Endothelial cell of umbilical vein (primary cell): ENCODE measurements around the gene ALK. TPM values are rescaled to one million over a fixed set of nuclear protein-coding genes. Genes with fewer than 3 reads are reported as not detected.

ENCODE experiments used
- BruUV-seq: library from RNA; stranded (reverse); fragments of 400-500 nt; replicated peaks from 2 replicates; lab custom pipeline; 2021; lab: Mats Ljungman, UMichigan
- CTCF ChIA-PET: fragments of 300-600, 350-600 bp; sonication (Branson Sonifier 250); formaldehyde crosslinking; loops from one replicate; lab custom pipeline; 2021; ENCODE audit warnings: antibody characterized with exemption, inconsistent platforms; lab: Charles Lee
- POLR2A ChIA-PET: fragments of 300-600, 350-600 bp; sonication (Branson Sonifier 250); formaldehyde crosslinking; loops from one replicate; lab custom pipeline; 2021; ENCODE audit warnings: antibody characterized with exemption, inconsistent platforms; lab: Charles Lee
- DNase-seq: peaks from one replicate; pipeline ENCODE4 v3.0.0-alpha.2; 2011; ENCODE audit warnings: low read depth, low spot score
- FAIRE-seq: peaks from 2 replicates; lab custom pipeline; 2011; peaks lifted over from hg19 to GRCh38; lab: Jason Lieb, UNC
- H2AFZ ChIP-seq: 2 replicates; pipeline ENCODE4 v1.6.0; 2012; ENCODE audit warnings: low read depth, low read length, control low read depth, inconsistent platforms
- H3K27ac ChIP-seq: 2 replicates; pipeline ENCODE4 v1.5.1; 2011; ENCODE audit warnings: low read depth, mild to moderate bottlenecking, control low read depth, low read length, moderate library complexity; ENCODE audit not compliant: insufficient read depth
- H3K27me3 ChIP-seq, 2 experiments: 2 replicates each; pipeline versions ENCODE4 v1.6.0 to v1.6.1; 2011; ENCODE audit warnings: low read length in 2 of 2, mixed read lengths in 1 of 2; ENCODE audit not compliant: control insufficient read depth in 2 of 2, insufficient read depth in 2 of 2
- H3K36me3 ChIP-seq, 2 experiments: 2 replicates in 1 of 2; 3 replicates in 1 of 2; pipeline ENCODE4 v1.5.1; 2011; ENCODE audit warnings: low read length in 2 of 2, mild to moderate bottlenecking in 1 of 2, moderate library complexity in 1 of 2; ENCODE audit not compliant: control insufficient read depth in 2 of 2, insufficient read depth in 2 of 2; ENCODE audit errors: extremely low read depth in 1 of 2
- H3K4me1 ChIP-seq: 3 replicates; pipeline ENCODE4 v1.5.1; 2011; ENCODE audit warnings: mild to moderate bottlenecking, low read length; ENCODE audit not compliant: control insufficient read depth, insufficient read depth; ENCODE audit errors: extremely low read depth
- H3K4me2 ChIP-seq: 2 replicates; pipeline ENCODE4 v1.6.1; 2011; ENCODE audit warnings: low read length, control low read depth, mixed read lengths; ENCODE audit not compliant: insufficient read depth
- H3K4me3 ChIP-seq, 3 experiments: fragments of 200-600 bp in 1 of 3; sonication (generic), shearing (Covaris generic) in 1 of 3; replicated peaks in 1 of 3; 2 replicates each; pipeline ENCODE4 v1.5.1; 2011 to 2016; ENCODE audit warnings: control low read depth in 3 of 3, low read length in 3 of 3, mild to moderate bottlenecking in 2 of 3, inconsistent platforms in 1 of 3, low read depth in 1 of 3, moderate library complexity in 1 of 3; ENCODE audit not compliant: insufficient read depth in 1 of 3
- H3K79me2 ChIP-seq: 2 replicates; pipeline ENCODE4 v1.6.0; 2012; ENCODE audit warnings: low read length, inconsistent platforms; ENCODE audit not compliant: control insufficient read depth, insufficient read depth
- H3K9ac ChIP-seq: replicated peaks from 2 replicates; pipeline ENCODE3; 2011; ENCODE audit warnings: low read length, control low read depth; ENCODE audit not compliant: insufficient read depth; ENCODE audit errors: extremely low read depth
- H3K9me1 ChIP-seq: replicated peaks from 3 replicates; pipeline ENCODE4 v1.6.0; 2011; ENCODE audit warnings: mild to moderate bottlenecking, low read length; ENCODE audit not compliant: control insufficient read depth, insufficient read depth; ENCODE audit errors: extremely low read depth
- H3K9me3 ChIP-seq: replicated peaks from 2 replicates; pipeline ENCODE4 v1.5.1; 2012; ENCODE audit warnings: low read length, inconsistent platforms; ENCODE audit not compliant: control insufficient read depth, insufficient read depth
- H4K20me1 ChIP-seq: replicated peaks from 2 replicates; pipeline ENCODE3; 2011; ENCODE audit warnings: mild to moderate bottlenecking, low read length; ENCODE audit not compliant: control insufficient read depth, insufficient read depth; ENCODE audit errors: extremely low read depth
- CTCF ChIP-seq, 2 donors: IDR thresholded peaks; 1 replicate in 1 of 2; 2 replicates in 1 of 2; pipeline ENCODE4 v1.5.1; 2011; ENCODE audit warnings: low read length in 2 of 2, mild to moderate bottlenecking in 2 of 2, moderate library complexity in 2 of 2, control low read depth in 1 of 2, inconsistent platforms in 1 of 2, low read depth in 1 of 2; ENCODE audit not compliant: insufficient read depth in 1 of 2; ENCODE audit errors: extremely low read depth in 1 of 2
- EZH2 ChIP-seq: IDR thresholded peaks from 2 replicates; pipeline ENCODE4 v1.6.1; 2012; ENCODE audit warnings: borderline replicate concordance, low read depth, mild to moderate bottlenecking, moderate library complexity, low read length, inconsistent platforms; ENCODE audit not compliant: severe bottlenecking
- FOS ChIP-seq: IDR thresholded peaks from 2 replicates; pipeline ENCODE4 v1.6.1; 2011; ENCODE audit warnings: mild to moderate bottlenecking, low read length, moderate library complexity, borderline replicate concordance; ENCODE audit not compliant: insufficient read depth
- GATA2 ChIP-seq: IDR thresholded peaks from 2 replicates; pipeline ENCODE4 v1.7.0; 2011; ENCODE audit warnings: low read depth, mild to moderate bottlenecking, moderate library complexity, mixed read lengths, low read length; ENCODE audit not compliant: insufficient read length, insufficient read depth
- JUN ChIP-seq: IDR thresholded peaks from 2 replicates; pipeline ENCODE4 v1.6.1; 2011; ENCODE audit warnings: borderline replicate concordance, low read depth; ENCODE audit not compliant: insufficient read length, insufficient read depth
- MAX ChIP-seq: IDR thresholded peaks from 2 replicates; pipeline ENCODE4 v1.6.1; 2011; ENCODE audit not compliant: insufficient read depth, insufficient read length
- MYC ChIP-seq: IDR thresholded peaks from one replicate; pipeline ENCODE4 v1.6.1; 2011; ENCODE audit warnings: mild to moderate bottlenecking, low read depth, low read length
- POLR2A ChIP-seq: IDR thresholded peaks from 2 replicates; pipeline ENCODE4 v1.6.1; 2012; ENCODE audit warnings: low read depth, mild to moderate bottlenecking, control low read depth, low read length
- POLR2AphosphoS5 ChIP-seq: IDR thresholded peaks from 2 replicates; pipeline ENCODE4 v1.6.1; 2012; ENCODE audit warnings: low read depth, mild to moderate bottlenecking, control low read depth, low read length, moderate library complexity; ENCODE audit not compliant: insufficient read depth
- dilution Hi-C: fragments of 300-500 bp; cut with MboI; formaldehyde crosslinking; loops from one replicate; pipeline ENCODE4 v1.15.0; 2019; ENCODE audit warnings: low sequenced_read_pairs; ENCODE audit not compliant: extremely low pct_ligation_motif_present
- intact Hi-C: fragments of 100-400 bp; cut with micrococcal nuclease; formaldehyde crosslinking; loops from one replicate; pipeline ENCODE4 v1.10.0; 2022
- polyA plus RNA-seq, 4 experiments: library from polyadenylated mRNA; depleted of rRNA in 3 of 4; stranded (reverse) in 3 of 4; unstranded in 1 of 4; fragments of >200 nt; gene quantifications; 2 replicates each; pipeline versions ENCODE4 v1.2.1 to v1.2.3, GENCODE V29; 2011 to 2012; ENCODE audit warnings: missing spikeins in 1 of 4
- total RNA-seq: library from RNA; stranded (reverse); gene quantifications from 2 replicates; pipeline ENCODE4 v1.2.3, GENCODE V29; 2021

Gene ALK
- total and polyA plus RNA-seq, 2 donors (not counting 3 experiments of a cell fraction or from before 2014, with no cell fraction given): not detected

DNA sequence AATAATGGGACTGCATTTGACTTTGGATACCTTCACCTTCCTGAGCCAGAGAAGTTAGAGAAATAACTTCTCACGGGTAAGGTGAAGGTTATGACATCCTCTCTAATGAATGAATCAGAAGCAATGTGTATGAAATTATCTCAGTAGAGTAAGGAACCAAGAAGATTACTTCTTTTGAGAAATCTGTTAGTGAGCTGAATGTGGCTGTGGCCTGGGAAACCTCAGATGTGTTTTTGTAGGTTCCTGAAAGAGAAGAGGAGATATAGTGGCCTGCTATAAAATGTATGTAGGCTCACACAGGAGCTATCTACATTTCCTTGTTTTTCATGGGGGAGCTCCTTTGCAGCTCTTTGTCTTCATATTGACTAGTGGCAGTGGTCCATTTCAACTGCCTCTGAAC, 543.6 kb downstream of the ALK start:
- no TSS peak for BruUV-seq
- CTCF ChIA-PET: interaction anchor here (1.4 kb wide), 1 partner anchor 70 kb away, joined by 3 read pairs; no protein-coding TSS in a partner anchor

More for the DNA sequence above, 543.6 kb downstream of the ALK start:
- intact Hi-C loops (no loop called here), dilution Hi-C loops (no loop called here)
- no peak overlapping the region for H3K9ac ChIP-seq
- H3K27me3 ChIP-seq: no peaks in the 10 kb centered on the region
- no peak for TF ChIP-seq EZH2
- no peak for TF ChIP-seq GATA2
- no peak for TF ChIP-seq POLR2AphosphoS5
- no peak for TF ChIP-seq MYC
- TF ChIP-seq FOS: no peak
- TF ChIP-seq POLR2A: no peak
- no peak for TF ChIP-seq CTCF (IDR thresholded peaks at IDR 0.05; ENCODE audit: extremely low read depth in 1 of 2, insufficient read depth in 1 of 2, low read depth in 1 of 2, low read length in 2 of 2)
- TF ChIP-seq MAX: no peak
- TF ChIP-seq JUN: no peak
- H3K9me1 ChIP-seq: no peaks in the 10 kb centered on the region
- H3K4me3 ChIP-seq: no peak overlapping the region
- no peaks in the 10 kb centered on the region for H3K36me3 ChIP-seq
- no peaks in the 10 kb centered on the region for H3K9me3 ChIP-seq
- FAIRE-seq (no peak), DNase-seq (no peak)
- H4K20me1 ChIP-seq: no peaks in the 10 kb centered on the region
- H3K4me2 ChIP-seq: no peak overlapping the region
- POLR2A ChIA-PET: no interaction called here
- no peak overlapping the region for H2AFZ ChIP-seq
- H3K27ac ChIP-seq: no peak overlapping the region
- H3K79me2 ChIP-seq: no peaks in the 10 kb centered on the region
- no peaks in the 10 kb centered on the region for H3K4me1 ChIP-seq
